Uterus (tissue), 4 donors: ENCODE results near the gene SLIT3. TPM values are rescaled to one million over a fixed set of nuclear protein-coding genes. Genes with fewer than 3 reads are reported as not detected.

Experiments used
- DNase-seq, 2 donors: peaks; one replicate each; pipeline ENCODE4 v3.0.0-alpha.2; 2019 to 2020
- H3K27ac ChIP-seq, 2 donors: fragments of 200-600 bp; sonication (generic); 1 replicate in 1 of 2; 2 replicates in 1 of 2; pipeline ENCODE4 v1.5.1; 2016 to 2018
- H3K27me3 ChIP-seq, 2 donors: fragments of 200-600 bp; sonication (generic); one replicate each; pipeline ENCODE4 v1.5.1; 2018 to 2019; ENCODE audit warnings: control low read depth in 1 of 2
- H3K36me3 ChIP-seq, 2 donors: fragments of 200-600 bp; sonication (generic); one replicate each; pipeline ENCODE4 v1.5.1; 2019; ENCODE audit warnings: control low read depth in 1 of 2
- H3K4me1 ChIP-seq, 2 donors: fragments of 200-600 bp; sonication (generic); one replicate each; pipeline ENCODE4 v1.5.1; 2018 to 2019; ENCODE audit warnings: control low read depth in 1 of 2
- H3K4me3 ChIP-seq, 2 donors: fragments of 200-600 bp; sonication (generic); 1 replicate in 1 of 2; 2 replicates in 1 of 2; pipeline ENCODE4 v1.5.1; 2018 to 2019; ENCODE audit warnings: mild to moderate bottlenecking in 1 of 2
- H3K9me3 ChIP-seq, 2 donors: fragments of 200-600 bp; sonication (generic); one replicate each; pipeline ENCODE4 v1.5.1; 2019; ENCODE audit warnings: control low read depth in 1 of 2
- CTCF ChIP-seq, 4 experiments: fragments of 200-600 bp in 2 of 4; fragments of 450-650 bp in 2 of 4; sonication (generic) in 2 of 4; IDR thresholded peaks; one replicate each; pipeline ENCODE4 v1.5.1; 2016 to 2019; ENCODE audit warnings: antibody characterized with exemption in 4 of 4, mild to moderate bottlenecking in 2 of 4, moderate library complexity in 1 of 4
- POLR2A ChIP-seq, 2 donors: fragments of 450-650 bp; IDR thresholded peaks; one replicate each; pipeline ENCODE4 v1.6.1; 2016; ENCODE audit warnings: antibody characterized with exemption in 2 of 2, mild to moderate bottlenecking in 1 of 2, moderate library complexity in 1 of 2
- intact Hi-C: fragments of 100-400 bp; cut with DNase I; formaldehyde crosslinking; loops from one replicate; pipeline ENCODE4 v1.15.1; 2023; ENCODE audit warnings: low total_unique reads
- total RNA-seq, 4 donors: library from RNA; depleted of rRNA in 3 of 4; stranded (reverse); fragments of >200 nt in 3 of 4; gene quantifications; one replicate each; pipeline versions ENCODE4 v1.1.0 to v1.2.4, GENCODE V29; 2014 to 2023
- donor health status: DM: yes; HTN: yes; CAD: no.

Gene SLIT3
- total RNA-seq, 4 donors from 2014 or later: 9.4 to 62.2 (median 28.1) TPM

GRCh38 chr5:168674893-168675482, 626.0 kb downstream of the SLIT3 start:
- Histone ChIP-seq H3K36me3 (no peaks in the 10 kb centered on the region), H3K4me1 (no peaks in the 10 kb centered on the region), H3K9me3 (no peaks in the 10 kb centered on the region), H3K4me3 (no peak overlapping the region), H3K27me3 (no peaks in the 10 kb centered on the region), H3K27ac (no peak overlapping the region)
- TF ChIP-seq CTCF (IDR thresholded peaks at IDR 0.05) (no peak), POLR2A (IDR thresholded peaks at IDR 0.05) (no peak)
- intact Hi-C loops: no loop called here
- no peak for DNase-seq

DNA sequence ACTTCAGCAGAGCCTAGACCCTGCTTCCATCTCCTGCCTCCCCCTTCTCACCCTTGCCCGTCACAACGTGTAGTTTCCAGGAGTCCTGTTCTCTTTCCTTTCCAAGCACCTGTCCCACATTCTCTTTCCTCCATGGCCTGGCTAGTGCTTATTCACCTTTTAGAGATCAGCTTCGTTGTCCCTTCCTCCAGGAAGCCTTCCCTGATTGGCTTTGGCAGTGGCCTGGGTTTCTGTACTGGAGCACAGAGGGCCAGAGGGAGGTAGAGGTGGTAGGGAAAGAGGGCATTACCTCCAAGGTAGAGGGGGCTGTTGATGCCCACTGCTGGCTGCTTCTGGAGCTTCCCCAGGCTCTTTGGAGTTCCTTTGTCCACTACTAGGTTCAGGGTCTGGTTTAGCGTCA, 628.1 kb downstream of the SLIT3 start:
- DNase-seq: no peak
- no peak for TF ChIP-seq POLR2A (IDR thresholded peaks at IDR 0.05)
- TF ChIP-seq CTCF (IDR thresholded peaks at IDR 0.05): no peak
- Histone ChIP-seq H3K9me3 (no peaks in the 10 kb centered on the region), H3K36me3 (no peaks in the 10 kb centered on the region), H3K4me3 (no peak overlapping the region), H3K27me3 (no peaks in the 10 kb centered on the region), H3K4me1 (no peaks in the 10 kb centered on the region), H3K27ac (no peak overlapping the region)
- intact Hi-C loops: no loop called here

- no peaks in the 10 kb centered on the region for H3K9me3 ChIP-seq
- intact Hi-C loops: no loop called here
- H3K4me1 ChIP-seq: no peaks in the 10 kb centered on the region
- H3K27ac ChIP-seq: no peak overlapping the region
- H3K4me3 ChIP-seq: no peak overlapping the region
- no peak for DNase-seq
- no peaks in the 10 kb centered on the region for H3K36me3 ChIP-seq
- no peaks in the 10 kb centered on the region for H3K27me3 ChIP-seq
- TF ChIP-seq POLR2A (IDR thresholded peaks at IDR 0.05): no peak
These were observed 628.9 kb downstream of the SLIT3 start for GRCh38 chr5:168672016-168672415.

DNA sequence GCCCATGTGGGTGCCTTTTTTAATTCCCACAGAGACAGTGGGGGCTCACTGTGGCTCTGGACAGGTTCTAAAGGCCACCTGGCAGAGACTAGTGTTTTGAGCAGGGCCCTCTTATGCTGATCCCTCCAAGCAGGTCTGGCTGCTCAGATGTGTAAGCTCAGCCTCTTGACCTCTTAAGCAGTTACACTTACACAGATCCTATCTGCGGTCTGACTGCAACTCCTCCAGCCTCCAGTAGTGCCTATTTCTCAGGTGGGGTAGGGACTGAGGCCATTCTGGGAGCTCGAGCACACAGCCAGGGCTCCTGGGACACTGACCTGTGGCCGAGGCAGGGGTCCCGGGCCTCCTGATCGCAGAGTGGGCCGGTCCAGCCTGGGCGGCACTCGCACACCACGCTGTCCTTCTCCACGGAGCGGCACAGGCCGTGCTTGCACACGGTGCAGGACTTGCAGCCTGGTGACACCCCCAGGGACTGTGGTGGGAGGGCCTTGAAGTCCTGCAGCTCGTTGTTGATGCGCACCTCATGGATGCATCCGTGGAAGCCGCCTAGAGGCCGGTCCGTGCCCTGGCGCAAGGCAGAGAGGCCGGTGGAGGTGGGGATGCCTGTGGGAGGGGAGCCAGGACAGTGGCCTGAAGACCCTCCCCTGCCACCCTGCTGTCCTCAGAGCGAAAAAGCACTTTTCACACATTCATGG, 629.9 kb downstream of the SLIT3 start:
- no peaks in the 10 kb centered on the region for H3K36me3 ChIP-seq

DNA sequence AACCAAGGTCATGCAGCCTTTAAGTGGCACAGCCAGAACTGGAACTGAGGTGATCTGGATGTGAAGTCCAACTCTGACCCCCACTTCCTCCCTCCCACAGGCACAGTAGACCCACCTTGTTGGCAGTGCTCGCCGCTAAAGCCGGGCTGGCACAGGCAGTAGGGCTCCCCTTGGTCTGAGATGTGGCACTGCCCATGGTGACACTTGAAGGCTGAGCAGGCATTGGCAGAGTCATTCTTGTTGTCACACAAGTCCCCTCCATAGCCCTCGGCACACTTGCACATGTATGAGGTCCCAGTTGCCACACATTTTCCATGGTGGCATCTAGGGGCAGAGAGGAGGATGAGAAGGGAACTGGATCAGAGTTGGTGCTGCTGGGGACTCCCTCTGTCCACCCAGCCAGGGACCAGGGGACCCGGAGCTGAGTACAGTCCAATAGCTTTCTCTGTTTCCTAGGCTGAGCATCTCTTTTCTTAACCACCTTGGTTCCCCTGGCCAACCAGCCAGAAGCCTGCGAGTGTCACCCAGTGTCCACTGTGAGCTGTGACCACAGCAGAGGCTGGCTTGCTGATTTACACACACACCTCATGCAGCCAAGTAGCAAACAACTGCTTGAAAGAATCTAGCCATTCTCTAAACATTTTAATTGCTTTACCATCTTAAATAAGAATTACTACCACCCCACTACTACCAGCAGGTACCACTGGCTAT, 631.1 kb downstream of the SLIT3 start:
- no peak overlapping the region for H3K4me3 ChIP-seq
- H3K27ac ChIP-seq: no peak overlapping the region
- intact Hi-C loops: no loop called here
- TF ChIP-seq CTCF (IDR thresholded peaks at IDR 0.05) (no peak), POLR2A (IDR thresholded peaks at IDR 0.05) (no peak)
- no peaks in the 10 kb centered on the region for H3K36me3 ChIP-seq
- no peaks in the 10 kb centered on the region for H3K9me3 ChIP-seq
- H3K27me3 ChIP-seq: no peaks in the 10 kb centered on the region
- H3K4me1 ChIP-seq: no peaks in the 10 kb centered on the region
- no peak for DNase-seq

More for the DNA sequence above, 629.9 kb downstream of the SLIT3 start:
- Histone ChIP-seq H3K4me3 (no peak overlapping the region), H3K27ac (no peak overlapping the region), H3K9me3 (no peaks in the 10 kb centered on the region), H3K4me1 (no peaks in the 10 kb centered on the region), H3K27me3 (no peaks in the 10 kb centered on the region)
- no peak for DNase-seq
- TF ChIP-seq POLR2A (IDR thresholded peaks at IDR 0.05) (no peak), CTCF (IDR thresholded peaks at IDR 0.05) (no peak)
- intact Hi-C loops: no loop called here
